ENCODE data around the gene DHCR7. TPM values are rescaled to one million over a fixed set of nuclear protein-coding genes. Genes with fewer than 3 reads are reported as not detected.

The DHCR7 gene
- polyA plus RNA-seq, 1 donor, result 29.4 TPM

- H3K27ac ChIP-seq (ENCODE audit: low read length), result no peak overlapping the region
- H3K36me3 ChIP-seq (ENCODE audit: control insufficient read depth, insufficient read depth, low read length), result peaks cover 60% of the 10 kb centered on the region
- no peaks in the 10 kb centered on the region for H3K9me3 ChIP-seq (ENCODE audit: control insufficient read depth, low read depth, low read length)
- no peaks in the 10 kb centered on the region for H3K4me1 ChIP-seq (ENCODE audit: control insufficient read depth, insufficient read depth, low read length)
- no peak overlapping the region for H3K4me3 ChIP-seq (ENCODE audit: low read length)
- no peak for DNase-seq
- WGBS (ENCODE audit: insufficient coverage, low lambda C conversion rate), result no CpG with 5 or more reads among the region's 10 CpGs
- no peaks in the 10 kb centered on the region for H3K27me3 ChIP-seq (ENCODE audit: control insufficient read depth, insufficient read depth, low read length)
Measured at GRCh38 chr11:71472357-71472885, 24.2 kb upstream of the DHCR7 start.

- no peak overlapping the region for H3K27ac ChIP-seq (ENCODE audit: low read length)
- no peak overlapping the region for H3K4me3 ChIP-seq (ENCODE audit: low read length)
- H3K9me3 ChIP-seq (ENCODE audit: control insufficient read depth, low read depth, low read length), result no peaks in the 10 kb centered on the region
- peaks cover 3% of the 10 kb centered on the region for H3K4me1 ChIP-seq (ENCODE audit: control insufficient read depth, insufficient read depth, low read length)
- H3K36me3 ChIP-seq (ENCODE audit: control insufficient read depth, insufficient read depth, low read length), result peaks cover 57% of the 10 kb centered on the region
- H3K27me3 ChIP-seq (ENCODE audit: control insufficient read depth, insufficient read depth, low read length), result no peaks in the 10 kb centered on the region
- no CpG with 5 or more reads among the region's 6 CpGs for WGBS (ENCODE audit: insufficient coverage, low lambda C conversion rate)
- no peak for DNase-seq
Measured at GRCh38 chr11:71470946-71471345, 22.8 kb upstream of the DHCR7 start.

GRCh38 chr11:71467164-71467563, 19.0 kb upstream of the DHCR7 start:
- no peaks in the 10 kb centered on the region for H3K9me3 ChIP-seq (ENCODE audit: control insufficient read depth, low read depth, low read length)
- WGBS (ENCODE audit: insufficient coverage, low lambda C conversion rate), result 33% methylated on average over 1 of the region's 6 CpGs
- H3K36me3 ChIP-seq (ENCODE audit: control insufficient read depth, insufficient read depth, low read length), result peaks cover 40% of the 10 kb centered on the region
- peaks cover 3% of the 10 kb centered on the region for H3K4me1 ChIP-seq (ENCODE audit: control insufficient read depth, insufficient read depth, low read length)
- peak in 1 of 2 donors; percentile 31 for DNase-seq
- no peak overlapping the region for H3K27ac ChIP-seq (ENCODE audit: low read length)
- H3K27me3 ChIP-seq (ENCODE audit: control insufficient read depth, insufficient read depth, low read length), result no peaks in the 10 kb centered on the region
- no peak overlapping the region for H3K4me3 ChIP-seq (ENCODE audit: low read length)

- H3K27me3 ChIP-seq (ENCODE audit: control insufficient read depth, insufficient read depth, low read length), result no peaks in the 10 kb centered on the region
- peaks cover 38% of the 10 kb centered on the region for H3K36me3 ChIP-seq (ENCODE audit: control insufficient read depth, insufficient read depth, low read length)
- no peak overlapping the region for H3K27ac ChIP-seq (ENCODE audit: low read length)
- H3K4me1 ChIP-seq (ENCODE audit: control insufficient read depth, insufficient read depth, low read length), result peaks cover 3% of the 10 kb centered on the region
- no CpG with 5 or more reads among the region's 9 CpGs for WGBS (ENCODE audit: insufficient coverage, low lambda C conversion rate)
- no peaks in the 10 kb centered on the region for H3K9me3 ChIP-seq (ENCODE audit: control insufficient read depth, low read depth, low read length)
- H3K4me3 ChIP-seq (ENCODE audit: low read length), result no peak overlapping the region
- no peak for DNase-seq
Measured at GRCh38 chr11:71466358-71466757, 18.2 kb upstream of the DHCR7 start.

GRCh38 chr11:71465054-71465453, 16.9 kb upstream of the DHCR7 start:
- peaks cover 3% of the 10 kb centered on the region for H3K4me1 ChIP-seq (ENCODE audit: control insufficient read depth, insufficient read depth, low read length)
- H3K4me3 ChIP-seq (ENCODE audit: low read length), result no peak overlapping the region
- no peaks in the 10 kb centered on the region for H3K9me3 ChIP-seq (ENCODE audit: control insufficient read depth, low read depth, low read length)
- H3K27ac ChIP-seq (ENCODE audit: low read length), result no peak overlapping the region
- H3K36me3 ChIP-seq (ENCODE audit: control insufficient read depth, insufficient read depth, low read length), result peaks cover 45% of the 10 kb centered on the region
- DNase-seq, result no peak
- H3K27me3 ChIP-seq (ENCODE audit: control insufficient read depth, insufficient read depth, low read length), result no peaks in the 10 kb centered on the region
- WGBS (ENCODE audit: insufficient coverage, low lambda C conversion rate), result 83% methylated on average over 1 of the region's 4 CpGs

- Histone ChIP-seq H3K36me3 (ENCODE audit: control insufficient read depth, insufficient read depth, low read length) (peaks cover 60% of the 10 kb centered on the region), H3K4me3 (ENCODE audit: low read length) (no peak overlapping the region), H3K27ac (ENCODE audit: low read length) (no peak overlapping the region), H3K4me1 (ENCODE audit: control insufficient read depth, insufficient read depth, low read length) (peaks cover 3% of the 10 kb centered on the region), H3K27me3 (ENCODE audit: control insufficient read depth, insufficient read depth, low read length) (no peaks in the 10 kb centered on the region), H3K9me3 (ENCODE audit: control insufficient read depth, low read depth, low read length) (no peaks in the 10 kb centered on the region)
- DNase-seq, result no peak
- WGBS (ENCODE audit: insufficient coverage, low lambda C conversion rate), result 100% methylated on average over 1 of the region's 34 CpGs
Measured at GRCh38 chr11:71463331-71464211, 15.4 kb upstream of the DHCR7 start.

GRCh38 chr11:71462726-71463125, 14.5 kb upstream of the DHCR7 start:
- WGBS (ENCODE audit: insufficient coverage, low lambda C conversion rate), result no CpG with 5 or more reads among the region's 11 CpGs
- no peaks in the 10 kb centered on the region for H3K27me3 ChIP-seq (ENCODE audit: control insufficient read depth, insufficient read depth, low read length)
- no peak overlapping the region for H3K4me3 ChIP-seq (ENCODE audit: low read length)
- peaks cover 66% of the 10 kb centered on the region for H3K36me3 ChIP-seq (ENCODE audit: control insufficient read depth, insufficient read depth, low read length)
- no peak for DNase-seq
- no peak overlapping the region for H3K27ac ChIP-seq (ENCODE audit: low read length)
- no peaks in the 10 kb centered on the region for H3K9me3 ChIP-seq (ENCODE audit: control insufficient read depth, low read depth, low read length)
- H3K4me1 ChIP-seq (ENCODE audit: control insufficient read depth, insufficient read depth, low read length), result peaks cover 3% of the 10 kb centered on the region

GRCh38 chr11:71461696-71462095, 13.5 kb upstream of the DHCR7 start:
- Histone ChIP-seq H3K4me3 (ENCODE audit: low read length) (no peak overlapping the region), H3K4me1 (ENCODE audit: control insufficient read depth, insufficient read depth, low read length) (no peaks in the 10 kb centered on the region), H3K27ac (ENCODE audit: low read length) (no peak overlapping the region), H3K36me3 (ENCODE audit: control insufficient read depth, insufficient read depth, low read length) (peaks cover 69% of the 10 kb centered on the region), H3K27me3 (ENCODE audit: control insufficient read depth, insufficient read depth, low read length) (no peaks in the 10 kb centered on the region), H3K9me3 (ENCODE audit: control insufficient read depth, low read depth, low read length) (no peaks in the 10 kb centered on the region)
- no peak for DNase-seq
- no CpG with 5 or more reads among the region's 9 CpGs for whole genome bisulfite sequencing (ENCODE audit: insufficient coverage, low lambda C conversion rate)

GRCh38 chr11:71459767-71460320, 11.7 kb upstream of the DHCR7 start:
- Histone ChIP-seq H3K27me3 (ENCODE audit: control insufficient read depth, insufficient read depth, low read length) (no peaks in the 10 kb centered on the region), H3K27ac (ENCODE audit: low read length) (no peak overlapping the region), H3K4me1 (ENCODE audit: control insufficient read depth, insufficient read depth, low read length) (no peaks in the 10 kb centered on the region), H3K4me3 (ENCODE audit: low read length) (no peak overlapping the region), H3K36me3 (ENCODE audit: control insufficient read depth, insufficient read depth, low read length) (peaks cover 74% of the 10 kb centered on the region), H3K9me3 (ENCODE audit: control insufficient read depth, low read depth, low read length) (no peaks in the 10 kb centered on the region)
- DNase-seq, result no peak
- 80% methylated on average over 1 of the region's 11 CpGs for WGBS (ENCODE audit: insufficient coverage, low lambda C conversion rate)

GRCh38 chr11:71459076-71459766, 11.0 kb upstream of the DHCR7 start:
- no peaks in the 10 kb centered on the region for H3K27me3 ChIP-seq (ENCODE audit: control insufficient read depth, insufficient read depth, low read length)
- no peak overlapping the region for H3K27ac ChIP-seq (ENCODE audit: low read length)
- H3K4me3 ChIP-seq (ENCODE audit: low read length), result no peak overlapping the region
- H3K36me3 ChIP-seq (ENCODE audit: control insufficient read depth, insufficient read depth, low read length), result peaks cover 71% of the 10 kb centered on the region
- H3K4me1 ChIP-seq (ENCODE audit: control insufficient read depth, insufficient read depth, low read length), result peaks cover 4% of the 10 kb centered on the region
- WGBS (ENCODE audit: insufficient coverage, low lambda C conversion rate), result 90% methylated on average over 2 of the region's 23 CpGs
- no peak for DNase-seq
- no peaks in the 10 kb centered on the region for H3K9me3 ChIP-seq (ENCODE audit: control insufficient read depth, low read depth, low read length)

All from large intestine (tissue), 3 donors.